HCT116 (cell line): ENCODE measurements around the gene CDKAL1.

Experiments used
- ATF3 ChIP-seq: IDR thresholded peaks from 2 replicates; pipeline ENCODE4 v1.6.1; 2012
- CTCF ChIP-seq, 3 experiments: fragments of 200-600 bp in 1 of 3; sonication (generic) in 1 of 3; IDR thresholded peaks in 2 of 3; conservative IDR thresholded peaks in 1 of 3; 2 replicates each; pipeline ENCODE4 v1.5.1; 2012 to 2017; ENCODE audit warnings: low read depth in 2 of 3, low read length in 2 of 3, antibody characterized with exemption in 1 of 3, borderline replicate concordance in 1 of 3, control low read depth in 1 of 3, mild to moderate bottlenecking in 1 of 3, mixed read lengths in 1 of 3, mixed run types in 1 of 3, moderate library complexity in 1 of 3; ENCODE audit not compliant: insufficient read depth in 1 of 3
- EGR1 ChIP-seq: IDR thresholded peaks from 2 replicates; pipeline ENCODE4 v1.6.1; 2012; ENCODE audit warnings: low read depth
- EZH2 ChIP-seq: fragments of 200-600 bp; sonication (generic); IDR thresholded peaks from 2 replicates; pipeline ENCODE4 v1.6.1; 2017; ENCODE audit warnings: antibody characterized with exemption, mixed run types
- EZH2phosphoT487 ChIP-seq: fragments of 200-600 bp; IDR thresholded peaks from 2 replicates; pipeline ENCODE4 v1.6.1; 2018; ENCODE audit warnings: antibody characterized with exemption, borderline replicate concordance
- JUND ChIP-seq: IDR thresholded peaks from 2 replicates; pipeline ENCODE4 v1.6.1; 2012
- MAX ChIP-seq: IDR thresholded peaks from 2 replicates; pipeline ENCODE4 v1.6.1; 2012
- POLR2A ChIP-seq: IDR thresholded peaks from 2 replicates; pipeline ENCODE4 v1.7.0; 2011; ENCODE audit warnings: borderline replicate concordance; ENCODE audit not compliant: insufficient read depth, insufficient read length; ENCODE audit errors: extremely low read depth
- POLR2AphosphoS5 ChIP-seq: IDR thresholded peaks from 2 replicates; pipeline ENCODE4 v1.6.1; 2011; ENCODE audit warnings: mild to moderate bottlenecking, low read depth, low read length, moderate library complexity
- RAD21 ChIP-seq: IDR thresholded peaks from 2 replicates; pipeline ENCODE4 v1.6.1; 2012; ENCODE audit warnings: low read depth, mild to moderate bottlenecking
- REST ChIP-seq: IDR thresholded peaks from 2 replicates; pipeline ENCODE4 v1.6.1; 2012; ENCODE audit warnings: low read depth
- SRF ChIP-seq: IDR thresholded peaks from 2 replicates; pipeline ENCODE4 v1.6.1; 2012; ENCODE audit warnings: low read depth

- no peak for TF ChIP-seq EZH2
- no peak for TF ChIP-seq CTCF (IDR thresholded peaks at IDR 0.05 in 2 of 3, conservative IDR thresholded peaks at IDR 0.05 in 1 of 3; ENCODE audit: borderline replicate concordance in 1 of 3, insufficient read depth in 1 of 3, low read depth in 2 of 3, low read length in 2 of 3)
- no peak for TF ChIP-seq RAD21
- no peak for TF ChIP-seq EZH2phosphoT487
- TF ChIP-seq POLR2A: no peak
- no peak for TF ChIP-seq REST
- TF ChIP-seq POLR2AphosphoS5: no peak
- no peak for TF ChIP-seq SRF
- no peak for TF ChIP-seq ATF3
- TF ChIP-seq MAX: no peak
- no peak for TF ChIP-seq JUND
- TF ChIP-seq EGR1: no peak
Observed at GRCh38 chr6:20778459-20778858, 244.2 kb downstream of the CDKAL1 start.
